Activated CD8-positive, alpha-beta memory T cell treated with anti-CD3 and anti-CD28 coated beads, Interleukin-2, amount 50 U/mL, for 1 hour (primary cell): ENCODE measurements around the gene CLCN2.

Source experiments
- DNase-seq: peaks from one replicate; pipeline ENCODE4 v3.0.0-alpha.2; 2020; ENCODE audit errors: extremely low read depth

CLCN2 gene

DNA sequence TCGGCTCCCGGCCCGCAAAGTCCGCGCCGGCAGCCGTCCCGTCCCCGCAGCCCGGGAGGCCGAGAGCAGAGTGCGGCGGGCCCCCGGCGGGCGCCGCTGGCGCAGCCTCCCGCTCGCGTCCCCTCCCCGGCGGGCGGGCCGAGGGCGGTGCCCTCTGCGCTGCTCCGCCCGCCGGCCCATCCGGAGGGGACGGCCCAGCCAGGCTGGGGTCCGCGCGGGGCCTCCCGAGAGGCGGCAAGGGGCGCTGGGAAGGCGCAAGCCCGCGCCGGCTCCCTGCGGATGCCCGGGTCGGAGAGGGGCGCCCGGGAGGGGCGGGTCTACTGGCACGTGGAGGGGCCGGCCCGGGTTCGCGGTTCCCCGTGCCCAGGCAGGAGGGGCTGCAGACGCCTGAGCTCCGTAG is at the start of gene CLCN2, which contains the start of gene POLR2H:
Gene CLCN2 (minus strand): TSS at position 74 of the 400 bp plus-strand sequence. CDS start 126 bp downstream, outside the sequence.
Gene POLR2H (plus strand): TSS at position 179 of the 400 bp plus-strand sequence. CDS start 1,783 bp downstream, outside the sequence.
- no peak for DNase-seq

DNA sequence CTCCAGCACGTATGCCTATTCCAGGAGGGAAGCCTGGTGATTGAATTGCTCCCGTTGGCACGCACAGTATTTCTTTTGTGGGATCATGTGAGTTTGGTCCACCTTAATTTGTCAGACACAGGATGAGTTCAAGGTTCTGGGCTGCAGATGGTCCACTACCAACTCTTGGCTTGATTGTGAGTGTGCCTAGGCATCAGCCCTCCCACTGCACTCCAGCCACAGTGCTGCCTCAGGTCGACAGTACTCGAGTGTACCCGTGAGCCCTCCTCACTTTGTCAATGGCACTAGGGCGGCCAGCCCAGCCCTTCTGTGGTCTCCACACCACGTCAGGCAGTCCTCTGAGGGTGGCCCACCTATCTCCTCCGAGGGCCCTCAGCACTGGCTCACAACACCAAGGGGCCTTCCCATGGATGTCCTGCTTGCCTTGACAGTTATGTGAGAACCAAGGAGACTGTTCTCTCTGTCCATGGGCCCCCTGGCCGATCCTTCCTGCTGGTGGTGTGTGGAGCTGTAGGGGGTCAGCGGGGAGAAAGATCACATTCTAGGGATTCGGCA is 48.6 kb upstream of the CLCN2 start:
- DNase-seq: no peak

DNA sequence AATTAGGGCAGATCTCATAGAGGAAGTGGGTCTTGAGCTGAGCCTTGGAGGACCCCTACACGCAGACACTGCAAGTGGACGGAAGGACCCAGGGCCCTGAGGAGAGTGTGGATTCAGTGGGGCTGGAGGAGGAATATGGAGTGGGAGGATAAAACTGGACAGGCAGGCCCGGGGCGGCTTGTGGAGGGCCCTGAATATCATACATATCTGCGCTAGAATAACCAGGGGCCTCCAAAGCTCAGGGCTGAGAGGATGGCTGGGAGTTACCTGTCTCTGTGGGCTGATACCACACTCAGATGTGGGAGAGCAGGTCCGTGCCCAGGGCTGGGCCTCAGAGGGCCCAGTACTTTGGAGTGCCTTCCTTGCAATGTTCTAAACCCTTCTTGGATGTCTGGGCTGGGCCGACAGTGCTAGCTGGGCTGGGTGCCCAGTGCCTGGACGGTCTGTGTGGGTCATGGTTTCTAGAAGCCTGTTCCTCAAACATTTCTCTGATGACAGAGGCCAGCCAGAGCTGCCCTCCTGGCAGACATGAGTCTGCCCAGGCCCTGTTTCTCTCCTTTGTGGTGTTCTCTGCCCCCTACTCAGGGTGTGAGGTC is 48.0 kb upstream of the CLCN2 start:
- no peak for DNase-seq

DNA sequence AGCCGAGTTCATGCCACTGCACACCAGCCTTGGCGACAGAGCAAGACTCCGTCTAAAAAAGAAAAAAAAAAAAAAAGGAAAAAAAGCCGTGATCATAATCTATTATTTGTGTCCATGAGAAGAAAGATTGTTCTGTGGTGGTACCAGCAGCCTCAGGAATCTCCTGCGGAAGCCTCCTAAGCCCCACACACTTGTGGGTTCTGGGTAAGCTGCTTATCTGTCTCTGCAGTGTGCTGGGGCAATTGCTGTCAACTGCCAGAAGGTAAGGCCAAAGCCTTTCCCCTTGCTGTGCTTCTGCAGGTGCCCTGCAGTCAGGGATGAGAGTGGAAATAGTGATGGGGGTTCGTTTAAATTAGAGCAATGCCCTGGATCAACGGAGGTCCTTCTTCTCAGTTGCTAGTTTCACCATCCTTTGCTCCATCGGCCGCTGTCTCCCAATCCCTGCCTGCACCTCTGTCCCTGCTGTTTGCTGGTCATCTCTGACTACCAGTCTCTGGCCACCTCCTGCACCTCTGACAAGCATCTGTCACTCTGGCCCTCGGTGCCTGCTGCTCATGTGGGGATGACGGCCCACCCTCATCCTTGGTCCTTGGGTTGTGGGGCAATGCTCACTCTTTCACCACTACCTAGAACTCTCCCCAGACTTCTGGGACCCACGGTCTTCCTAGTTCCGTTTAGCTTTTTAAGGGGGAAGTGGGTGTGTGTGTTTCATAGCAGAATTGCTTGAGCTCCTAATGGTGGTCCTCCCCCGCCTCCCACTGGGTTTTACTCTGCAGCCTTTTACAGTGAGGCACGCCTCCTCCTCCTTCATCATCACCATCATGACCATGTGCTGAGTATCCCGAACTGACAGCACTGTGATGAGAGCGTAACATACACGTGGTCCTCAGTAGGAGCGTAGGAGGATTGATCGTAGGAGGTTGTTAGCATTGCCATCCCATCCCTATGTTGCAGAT is 43.9 kb upstream of the CLCN2 start:
- no peak for DNase-seq

DNA sequence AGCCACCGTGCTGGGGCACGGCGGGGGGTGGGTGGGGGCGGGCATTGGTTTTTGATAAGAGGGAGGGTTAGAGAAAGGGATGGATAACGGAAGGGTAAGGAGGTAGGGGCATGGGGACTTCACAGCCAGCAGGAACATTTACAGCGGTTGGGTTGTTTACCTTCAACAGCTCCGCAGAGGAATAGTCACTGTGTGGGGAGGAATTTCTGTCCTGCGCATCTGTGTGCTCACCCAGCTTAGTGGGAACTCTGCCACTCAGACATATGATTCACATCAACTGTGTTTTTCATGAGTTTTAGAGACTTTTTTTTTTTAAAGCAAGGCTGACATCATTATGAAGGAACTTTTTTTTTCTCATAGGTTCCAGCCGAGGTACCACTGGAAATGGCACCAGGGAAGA is 38.0 kb upstream of the CLCN2 start:
- DNase-seq: no peak

DNA sequence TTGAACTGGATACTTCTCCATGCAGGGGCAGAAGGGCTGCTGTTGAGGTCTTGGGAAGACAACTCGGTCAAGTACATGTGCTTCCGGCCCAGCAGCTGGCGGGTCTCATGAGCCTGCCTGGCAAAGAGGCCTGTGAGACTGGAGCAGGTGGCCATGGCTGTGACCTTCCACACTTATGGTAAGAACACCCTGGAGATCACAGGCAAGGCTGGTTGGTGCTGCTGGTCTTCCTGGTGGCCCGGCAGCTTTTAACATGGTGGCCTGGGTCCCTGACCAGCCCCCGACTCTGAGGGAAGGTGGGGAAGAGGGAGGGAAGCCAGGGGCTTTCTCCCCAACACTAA is 33.9 kb upstream of the CLCN2 start:
- DNase-seq: no peak

DNA sequence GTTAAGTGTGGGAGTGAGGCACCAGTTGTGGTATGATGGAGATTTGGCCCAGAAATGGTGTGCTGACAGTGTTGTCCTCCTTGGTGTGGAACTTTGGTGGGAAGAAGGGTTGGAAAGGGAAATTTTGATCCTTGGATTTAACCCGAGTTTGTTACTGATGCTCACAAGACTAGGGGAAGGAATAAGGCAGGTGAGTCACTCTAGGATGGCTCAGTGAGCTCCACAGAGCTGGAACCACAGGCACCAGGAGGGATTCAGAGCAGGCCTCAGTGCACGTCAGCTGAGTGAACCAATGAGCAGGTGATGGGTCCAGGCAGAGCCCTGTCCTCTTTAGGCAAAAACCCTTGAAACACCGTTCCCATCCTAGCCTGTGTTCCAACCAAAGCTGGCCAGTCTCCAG is 29.9 kb upstream of the CLCN2 start:
- no peak for DNase-seq

DNA sequence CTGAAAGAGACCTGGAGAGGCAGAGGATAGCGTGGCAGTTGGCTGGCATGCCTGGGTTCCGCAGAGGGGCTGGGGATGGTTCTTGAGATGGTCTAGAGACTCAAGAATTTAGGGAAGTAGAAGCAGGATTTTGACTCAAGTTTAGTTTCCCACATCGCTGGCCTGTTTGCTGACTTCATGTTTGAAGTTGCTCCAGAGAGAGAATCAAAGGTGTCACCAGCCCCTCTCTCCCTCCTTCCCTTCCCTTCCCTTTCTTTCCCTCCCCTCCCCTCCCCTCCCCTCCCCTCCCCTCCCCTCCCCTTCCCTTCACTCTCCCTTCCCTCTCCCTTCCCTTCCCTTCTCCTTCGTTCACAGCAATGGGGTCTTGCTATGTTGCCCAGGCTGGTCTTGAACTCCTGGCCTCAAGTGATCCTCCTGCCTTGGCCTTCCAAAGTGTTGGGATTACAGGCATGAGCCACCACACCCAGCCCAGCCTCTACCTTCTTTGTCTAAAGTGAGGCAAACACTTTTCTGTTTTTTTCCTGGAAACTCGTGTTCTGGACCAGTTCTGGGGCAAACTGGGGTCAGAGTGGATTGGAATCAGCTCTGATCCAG is 28.6 kb upstream of the CLCN2 start:
- no peak for DNase-seq

DNA sequence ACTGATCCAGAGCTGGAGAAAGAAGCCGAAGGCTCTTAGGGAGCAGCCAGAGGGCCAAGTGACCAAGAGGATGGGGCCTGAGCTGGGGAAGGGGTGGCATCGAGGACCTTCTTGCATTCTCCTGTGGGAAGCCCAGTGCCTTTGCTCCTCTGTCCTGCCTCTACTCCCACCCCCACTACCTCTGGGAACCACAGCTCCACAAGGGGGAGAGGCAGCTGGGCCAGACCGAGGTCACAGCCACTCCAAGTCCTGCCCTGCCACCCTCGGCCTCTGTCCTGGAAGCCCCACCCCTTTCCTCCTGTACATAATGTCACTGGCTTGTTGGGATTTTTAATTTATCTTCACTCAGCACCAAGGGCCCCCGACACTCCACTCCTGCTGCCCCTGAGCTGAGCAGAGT is 28.0 kb upstream of the CLCN2 start:
- DNase-seq: no peak

DNA sequence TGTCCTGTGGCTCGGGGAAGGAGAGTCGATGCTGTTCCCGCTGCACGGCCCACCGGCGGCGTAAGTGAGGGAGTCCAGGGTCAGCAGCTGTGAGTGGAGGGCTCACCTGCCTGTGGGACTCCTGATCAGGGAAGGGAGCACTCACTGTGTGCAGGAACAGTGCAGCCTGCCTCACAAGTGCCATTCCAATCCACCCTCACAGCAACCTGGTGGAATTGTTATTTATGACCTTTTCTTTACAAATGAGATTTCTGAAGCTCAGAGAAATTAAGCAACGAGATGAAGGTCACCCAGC is 27.5 kb upstream of the CLCN2 start:
- DNase-seq: no peak

DNA sequence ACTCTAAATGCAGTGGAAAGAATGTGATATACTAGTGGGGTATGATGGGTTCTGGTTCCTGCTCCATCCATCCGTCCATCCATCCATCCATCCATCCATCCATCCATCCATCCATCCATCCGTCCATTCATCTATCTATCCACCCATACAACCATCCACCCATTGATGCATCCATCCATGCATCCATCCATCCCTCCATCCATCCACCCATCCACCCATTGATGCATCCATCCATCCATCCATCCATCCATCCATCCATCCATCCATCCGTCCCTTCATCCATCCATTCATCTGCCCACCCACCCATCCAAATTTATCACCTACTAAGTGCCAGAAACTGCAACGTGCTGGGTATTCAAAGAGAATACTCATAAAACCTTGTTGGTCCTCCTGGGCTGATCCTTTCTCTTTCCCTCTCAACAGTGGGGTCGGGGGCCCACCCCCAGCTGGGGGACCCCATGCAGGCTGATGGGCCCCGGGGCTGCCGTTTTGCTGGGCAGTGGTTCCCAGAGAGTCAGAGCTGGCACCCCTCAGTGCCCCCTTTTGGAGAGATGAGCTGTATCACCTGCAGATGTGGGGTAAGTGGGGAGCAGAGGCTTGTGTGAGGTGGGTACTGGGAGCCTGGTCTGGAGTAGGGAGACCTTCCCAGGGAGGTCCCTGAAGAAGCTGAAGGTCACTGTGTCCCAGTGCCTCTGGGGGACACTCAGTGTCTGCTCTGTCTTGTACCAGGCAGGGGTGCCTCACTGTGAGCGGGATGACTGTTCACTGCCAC is 26.9 kb upstream of the CLCN2 start:
- DNase-seq: no peak

DNA sequence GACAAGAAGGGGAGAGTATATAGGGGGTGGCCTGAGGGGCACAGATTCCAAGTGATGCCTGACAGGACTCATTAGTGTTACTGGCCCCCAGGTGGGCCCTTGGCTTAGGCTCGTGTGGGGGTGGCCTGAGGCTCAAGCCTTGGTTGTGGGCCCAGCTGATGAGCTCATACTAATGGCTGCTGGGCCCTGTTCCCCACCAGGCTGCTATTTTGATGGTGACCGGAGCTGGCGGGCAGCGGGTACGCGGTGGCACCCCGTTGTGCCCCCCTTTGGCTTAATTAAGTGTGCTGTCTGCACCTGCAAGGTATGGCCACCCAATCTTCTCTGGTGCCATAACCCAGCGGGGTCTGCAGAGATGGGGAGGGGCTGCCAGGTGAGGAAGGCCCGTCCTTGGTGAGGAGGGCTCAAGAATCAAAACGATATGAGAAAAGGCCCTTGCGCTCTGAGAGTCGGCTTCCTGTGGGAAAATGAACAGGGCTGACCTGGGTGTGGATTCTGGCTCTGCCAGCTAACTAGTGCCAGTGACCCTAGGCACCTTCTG is 25.8 kb upstream of the CLCN2 start:
- no peak for DNase-seq

DNA sequence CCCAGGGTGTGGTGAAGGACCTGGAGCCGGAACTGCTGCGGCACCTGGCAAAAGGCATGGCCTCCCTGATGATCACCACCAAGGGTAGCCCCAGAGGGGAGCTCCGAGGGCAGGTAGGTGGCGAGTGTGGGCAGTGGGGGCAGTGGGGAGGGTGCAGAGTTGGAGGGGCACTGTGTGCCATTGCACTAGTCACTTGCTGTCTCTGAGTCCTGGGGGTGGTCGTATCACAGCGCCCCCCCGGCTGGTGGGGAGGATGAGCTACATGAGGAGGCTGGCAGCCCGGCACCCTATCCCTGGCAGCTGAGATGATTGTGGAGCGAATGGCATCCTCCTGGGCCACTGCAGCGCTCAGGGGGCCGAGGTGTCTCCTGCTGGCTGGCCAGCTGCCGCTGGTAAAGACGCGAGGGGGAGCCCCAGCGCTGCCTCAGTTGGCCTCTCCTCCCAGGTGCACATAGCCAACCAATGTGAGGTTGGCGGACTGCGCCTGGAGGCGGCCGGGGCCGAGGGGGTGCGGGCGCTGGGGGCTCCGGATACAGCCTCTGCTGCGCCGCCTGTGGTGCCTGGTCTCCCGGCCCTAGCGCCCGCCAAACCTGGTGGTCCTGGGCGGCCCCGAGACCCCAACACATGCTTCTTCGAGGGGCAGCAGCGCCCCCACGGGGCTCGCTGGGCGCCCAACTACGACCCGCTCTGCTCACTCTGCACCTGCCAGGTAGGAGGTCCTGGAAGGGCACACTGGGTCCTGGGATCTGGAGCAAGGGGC is 24.8 kb upstream of the CLCN2 start:
- no peak for DNase-seq

DNA sequence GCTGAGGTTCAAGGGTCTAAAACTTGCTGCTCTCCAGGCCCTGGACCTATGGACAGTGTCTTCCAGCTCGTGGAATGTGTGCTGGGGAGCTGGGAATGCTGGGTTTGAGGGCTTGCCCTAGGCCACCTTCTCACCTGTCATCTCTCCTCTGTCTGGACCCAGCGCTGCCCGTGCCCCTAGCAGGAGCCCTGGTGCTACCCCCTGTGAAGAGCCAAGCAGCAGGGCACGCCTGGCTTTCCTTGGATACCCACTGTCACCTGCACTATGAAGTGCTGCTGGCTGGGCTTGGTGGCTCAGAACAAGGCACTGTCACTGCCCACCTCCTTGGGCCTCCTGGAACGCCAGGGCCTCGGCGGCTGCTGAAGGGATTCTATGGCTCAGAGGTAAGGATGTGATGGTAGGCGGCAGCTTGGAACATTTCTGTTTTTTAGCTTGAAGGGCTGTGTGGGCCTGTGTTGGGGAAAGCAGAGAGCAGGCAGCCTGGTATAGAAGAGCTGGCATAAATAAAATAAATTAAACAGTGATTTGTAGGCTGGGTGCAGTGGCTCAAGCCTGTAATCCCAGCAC is 23.5 kb upstream of the CLCN2 start:
- DNase-seq: no peak

DNA sequence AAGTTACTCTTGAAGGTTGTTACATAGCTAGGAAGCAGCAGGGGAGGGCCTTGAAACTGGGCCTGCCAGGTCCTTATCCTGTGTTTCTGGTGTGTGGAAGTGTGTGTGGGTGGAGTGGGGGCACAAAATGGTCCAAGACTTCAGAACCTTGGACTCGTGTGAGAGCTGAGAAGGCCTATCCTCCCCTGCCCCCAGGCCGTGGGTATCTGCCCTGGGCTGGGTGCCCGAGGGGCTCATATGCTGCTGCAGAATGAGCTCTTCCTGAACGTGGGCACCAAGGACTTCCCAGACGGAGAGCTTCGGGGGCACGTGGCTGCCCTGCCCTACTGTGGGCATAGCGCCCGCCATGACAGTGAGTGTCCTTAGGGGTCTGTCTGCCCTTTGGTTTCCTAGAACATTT is 22.9 kb upstream of the CLCN2 start:
- no peak for DNase-seq

DNA sequence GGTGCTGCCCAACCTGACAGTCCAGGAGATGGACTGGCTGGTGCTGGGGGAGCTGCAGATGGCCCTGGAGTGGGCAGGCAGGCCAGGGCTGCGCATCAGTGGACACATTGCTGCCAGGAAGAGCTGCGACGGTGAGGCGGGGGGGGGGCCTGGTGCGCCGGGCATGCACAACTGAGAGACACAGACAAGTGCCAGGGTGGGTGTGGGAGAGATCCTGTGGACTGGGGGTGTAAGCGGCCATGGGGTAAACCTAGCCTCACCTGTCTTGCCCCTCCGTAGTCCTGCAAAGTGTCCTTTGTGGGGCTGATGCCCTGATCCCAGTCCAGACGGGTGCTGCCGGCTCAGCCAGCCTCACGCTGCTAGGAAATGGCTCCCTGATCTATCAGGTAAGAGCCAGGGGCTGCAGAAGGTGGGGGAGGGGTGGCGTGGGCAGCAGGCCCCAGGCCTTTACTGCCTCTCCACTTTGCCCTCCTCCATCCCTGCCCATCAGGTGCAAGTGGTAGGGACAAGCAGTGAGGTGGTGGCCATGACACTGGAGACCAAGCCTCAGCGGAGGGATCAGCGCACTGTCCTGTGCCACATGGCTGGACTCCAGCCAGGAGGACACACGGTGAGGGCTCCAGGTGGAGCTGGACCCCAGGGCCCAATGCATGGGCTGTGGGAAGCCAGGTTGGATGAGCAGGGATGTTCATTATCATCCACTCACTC is 21.8 kb upstream of the CLCN2 start:
- no peak for DNase-seq

DNA sequence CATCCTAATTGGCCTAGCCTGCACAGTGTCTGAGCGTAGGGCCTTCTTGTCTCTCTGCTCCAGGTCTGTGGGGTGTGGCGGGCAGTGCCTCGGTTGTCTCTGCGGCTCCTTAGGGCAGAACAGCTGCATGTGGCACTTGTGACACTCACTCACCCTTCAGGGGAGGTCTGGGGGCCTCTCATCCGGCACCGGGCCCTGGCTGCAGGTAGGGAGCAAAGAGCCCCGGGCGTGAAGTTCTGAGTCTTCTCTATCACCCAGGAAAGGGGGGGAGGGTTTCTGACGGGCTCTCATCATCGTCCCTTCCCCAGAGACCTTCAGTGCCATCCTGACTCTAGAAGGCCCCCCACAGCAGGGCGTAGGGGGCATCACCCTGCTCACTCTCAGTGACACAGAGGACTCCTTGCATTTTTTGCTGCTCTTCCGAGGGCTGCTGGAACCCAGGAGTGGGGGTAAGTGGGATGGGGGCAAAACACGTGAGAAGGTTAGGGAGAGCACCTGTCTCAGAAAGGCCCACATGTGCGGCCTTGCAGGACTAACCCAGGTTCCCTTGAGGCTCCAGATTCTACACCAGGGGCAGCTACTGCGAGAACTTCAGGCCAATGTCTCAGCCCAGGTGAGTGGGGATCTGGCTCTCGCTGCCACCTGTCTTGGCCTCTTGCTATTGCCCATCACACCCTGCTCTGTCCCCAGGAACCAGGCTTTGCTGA is 21.1 kb upstream of the CLCN2 start:
- DNase-seq: no peak

DNA sequence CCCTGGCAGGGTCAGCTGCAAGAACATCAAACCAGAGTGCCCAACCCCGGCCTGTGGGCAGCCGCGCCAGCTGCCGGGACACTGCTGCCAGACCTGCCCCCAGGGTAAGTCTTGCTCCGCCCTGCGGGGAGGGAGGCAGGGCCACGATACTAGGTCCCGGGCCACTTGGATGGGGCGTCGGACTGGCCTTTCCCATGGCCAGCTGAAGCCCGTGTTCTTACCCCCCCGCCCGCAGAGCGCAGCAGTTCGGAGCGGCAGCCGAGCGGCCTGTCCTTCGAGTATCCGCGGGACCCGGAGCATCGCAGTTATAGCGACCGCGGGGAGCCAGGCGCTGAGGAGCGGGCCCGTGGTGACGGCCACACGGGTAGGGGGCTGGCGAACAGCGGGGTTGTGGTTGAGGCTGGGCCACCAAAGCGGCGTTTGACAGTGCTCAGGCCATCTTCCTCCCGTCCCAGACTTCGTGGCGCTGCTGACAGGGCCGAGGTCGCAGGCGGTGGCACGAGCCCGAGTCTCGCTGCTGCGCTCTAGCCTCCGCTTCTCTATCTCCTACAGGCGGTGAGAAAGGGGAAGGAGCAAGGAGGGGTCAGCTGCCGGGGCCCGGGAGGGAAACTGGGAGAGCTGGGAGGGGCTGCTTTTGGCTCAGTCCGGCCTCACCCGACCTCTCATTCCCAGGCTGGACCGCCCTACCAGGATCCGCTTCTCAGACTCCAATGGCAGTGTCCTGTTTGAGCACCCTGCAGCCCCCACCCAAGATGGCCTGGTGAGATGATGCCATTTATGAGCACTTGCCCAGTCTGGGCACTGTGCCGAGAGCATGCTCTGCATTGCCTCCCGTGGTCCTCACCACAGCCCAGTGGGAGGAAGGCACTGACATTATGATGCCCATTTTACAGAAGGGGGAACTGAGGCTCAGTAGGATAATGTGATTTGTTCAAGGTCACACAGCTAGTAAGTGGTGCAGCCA is 20.1 kb upstream of the CLCN2 start:
- no peak for DNase-seq
